Ishikawa (cell line): Measurements from ENCODE around the gene SEMA3G.

Experiments
- CEBPB ChIP-seq: IDR thresholded peaks from 2 replicates; pipeline ENCODE4 v1.6.1; 2012
- EGR1 ChIP-seq: IDR thresholded peaks from 2 replicates; pipeline ENCODE4 v1.6.1; 2012
- EP300 ChIP-seq: IDR thresholded peaks from 2 replicates; pipeline ENCODE4 v1.6.1; 2012; ENCODE audit warnings: borderline replicate concordance
- FOXM1 ChIP-seq: IDR thresholded peaks from 2 replicates; pipeline ENCODE4 v1.6.1; 2012; ENCODE audit warnings: low read depth, borderline replicate concordance
- MAX ChIP-seq: IDR thresholded peaks from 2 replicates; pipeline ENCODE4 v1.6.1; 2012
- RAD21 ChIP-seq: IDR thresholded peaks from 2 replicates; pipeline ENCODE4 v1.6.1; 2012; ENCODE audit warnings: low read depth
- REST ChIP-seq: IDR thresholded peaks from 2 replicates; pipeline ENCODE4 v1.6.1; 2012; ENCODE audit warnings: low read depth, mild to moderate bottlenecking
- TAF1 ChIP-seq: IDR thresholded peaks from 2 replicates; pipeline ENCODE4 v1.6.1; 2012; ENCODE audit warnings: low read depth, mild to moderate bottlenecking
- TEAD4 ChIP-seq: IDR thresholded peaks from 2 replicates; pipeline ENCODE4 v1.6.1; 2012
- YY1 ChIP-seq: IDR thresholded peaks from 2 replicates; pipeline ENCODE4 v1.6.1; 2012; ENCODE audit warnings: low read depth
- ZBTB7A ChIP-seq: IDR thresholded peaks from 2 replicates; pipeline ENCODE4 v1.6.1; 2012; ENCODE audit warnings: low read depth

GRCh38 chr3:52435246-52436101 is 9.4 kb downstream of the SEMA3G start:
- TF ChIP-seq CEBPB (no peak), REST (no peak), RAD21 (no peak), EP300 (no peak), YY1 (no peak), MAX (no peak), FOXM1 (no peak), TEAD4 (no peak), TAF1 (no peak), ZBTB7A (no peak), EGR1 (no peak)
